Measurements from ENCODE around the gene PDE4C.

GRCh38 chr19:18191640-18192062 lies 34.6 kb downstream of the PDE4C start:
- TF ChIP-seq EZH2 (IDR thresholded peaks at IDR 0.05) (no peak), CTCF (IDR thresholded peaks at IDR 0.05) (no peak)
